ENCODE data around the gene ACTR2.

GRCh38 chr2:65252640-65253039, 25.0 kb downstream of the ACTR2 start:
- no peak for TF ChIP-seq CTCF (CRISPR knock-in tag; IDR thresholded peaks at IDR 0.05)
- no peak for TF ChIP-seq HNRNPLL (IDR thresholded peaks at IDR 0.05; ENCODE audit: low read depth, low read length, poor library complexity, severe bottlenecking)
- no peak for TF ChIP-seq CEBPB (IDR thresholded peaks at IDR 0.05; ENCODE audit: borderline replicate concordance, low read depth, low read length)
- TF ChIP-seq MTA1 (CRISPR knock-in tag; IDR thresholded peaks at IDR 0.05; ENCODE audit: borderline replicate concordance), result no peak
- no peak for TF ChIP-seq NRL (CRISPR knock-in tag; IDR thresholded peaks at IDR 0.05; ENCODE audit: borderline replicate concordance)
- no peak for TF ChIP-seq ELK4 (CRISPR knock-in tag; IDR thresholded peaks at IDR 0.05; ENCODE audit: borderline replicate concordance)

Measured in HepG2 (cell line).